GM12872 (cell line): ENCODE measurements around the gene SLC16A4.

ENCODE experiments used
- CTCF ChIP-seq: IDR thresholded peaks from 3 replicates; pipeline ENCODE4 v1.5.1; 2011; ENCODE audit warnings: low read depth, mild to moderate bottlenecking, low read length, moderate library complexity; ENCODE audit not compliant: insufficient read depth

The SLC16A4 gene

GRCh38 chr1:110420023-110420662 lies 29.3 kb upstream of the SLC16A4 start:
- TF ChIP-seq CTCF = no peak

- TF ChIP-seq CTCF = no peak
These were observed 27.9 kb upstream of the SLC16A4 start for GRCh38 chr1:110418729-110419128.

GRCh38 chr1:110412576-110412975 lies 21.8 kb upstream of the SLC16A4 start:
- TF ChIP-seq CTCF = peak; percentile 89

- no peak for TF ChIP-seq CTCF
These were observed 20.4 kb upstream of the SLC16A4 start for GRCh38 chr1:110411173-110411735.

GRCh38 chr1:110409316-110409715 lies 18.5 kb upstream of the SLC16A4 start:
- no peak for TF ChIP-seq CTCF

- no peak for TF ChIP-seq CTCF
These were observed 17.7 kb upstream of the SLC16A4 start for GRCh38 chr1:110408488-110408887.

GRCh38 chr1:110407260-110408210 lies 16.7 kb upstream of the SLC16A4 start, which contains the start of gene LAMTOR5:
Gene LAMTOR5 (minus strand): TSS chr1:110407694. CDS start chr1:110407620, 74 bp downstream.
- 0 out of 3 replicates have a peak, but pooled peaks have one; percentile 17 for TF ChIP-seq CTCF
